ENCODE measurements around the gene GABRG3.

- TF ChIP-seq LEF1 (IDR thresholded peaks at IDR 0.05) (no peak), JUND (IDR thresholded peaks at IDR 0.05; ENCODE audit: borderline replicate concordance, low read depth, low read length) (peak; percentile 48; the same call in 1 of the 2 replicates), JUND (tag; IDR thresholded peaks at IDR 0.05; ENCODE audit: borderline replicate concordance, low read depth, low read length) (no peak; the same call in 2 of the 3 replicates), CREM (IDR thresholded peaks at IDR 0.05; ENCODE audit: low read depth) (no peak), SP1 (CRISPR knock-in tag; IDR thresholded peaks at IDR 0.05) (no peak), HMGXB4 (CRISPR knock-in tag; IDR thresholded peaks at IDR 0.05) (no peak), CTCF (IDR thresholded peaks at IDR 0.05 in 2 of 3, conservative IDR thresholded peaks at IDR 0.05 in 1 of 3; ENCODE audit: insufficient read depth in 2 of 3, low read depth in 1 of 3, low read length in 3 of 3) (no peak)
These were observed 527.7 kb downstream of the GABRG3 start for GRCh38 chr15:27498700-27499099.

All from K562 (cell line).